Endothelial cell of hepatic sinusoid (primary cell): ENCODE measurements around the gene SREK1.

Experiments used
- in situ Hi-C: cut with HindIII; loops from 2 replicates; pipeline ENCODE4 v1.10.0; 2017; ENCODE audit warnings: low sequenced_read_pairs

SREK1 gene

GRCh38 chr5:66161356-66161755, 17.3 kb downstream of the SREK1 start:
- in situ Hi-C loops, result loop anchor here (5.0 kb wide), 1 partner anchor 94 kb away; no protein-coding TSS in a partner anchor

- in situ Hi-C loops, result loop anchor here (5.0 kb wide), 1 partner anchor 97 kb away; no protein-coding TSS in a partner anchor
Observed at GRCh38 chr5:66164044-66164790, 20.1 kb downstream of the SREK1 start.

- in situ Hi-C loops, result no loop called here
Observed at GRCh38 chr5:66168226-66168625, 24.1 kb downstream of the SREK1 start.

GRCh38 chr5:66169534-66169933, 25.4 kb downstream of the SREK1 start:
- in situ Hi-C loops, result no loop called here

GRCh38 chr5:66170195-66170919, 26.3 kb downstream of the SREK1 start:
- in situ Hi-C loops, result no loop called here

- in situ Hi-C loops, result no loop called here
Observed at GRCh38 chr5:66171349-66172344, 27.5 kb downstream of the SREK1 start.

- in situ Hi-C loops, result no loop called here
Observed at GRCh38 chr5:66174338-66174737, 30.2 kb downstream of the SREK1 start.

GRCh38 chr5:66178799-66179198, 34.7 kb downstream of the SREK1 start:
- in situ Hi-C loops, result no loop called here

GRCh38 chr5:66179297-66180051, 35.4 kb downstream of the SREK1 start:
- in situ Hi-C loops, result no loop called here

- in situ Hi-C loops, result no loop called here
Observed at GRCh38 chr5:66180282-66181155, 36.4 kb downstream of the SREK1 start.

GRCh38 chr5:66186108-66186507, 42.0 kb downstream of the SREK1 start:
- in situ Hi-C loops, result no loop called here

GRCh38 chr5:66193419-66193818, 49.3 kb downstream of the SREK1 start:
- in situ Hi-C loops, result no loop called here

GRCh38 chr5:66197764-66198405, 53.8 kb downstream of the SREK1 start:
- in situ Hi-C loops, result no loop called here

- in situ Hi-C loops, result no loop called here
Observed at GRCh38 chr5:66198837-66199236, 54.7 kb downstream of the SREK1 start.

GRCh38 chr5:66203531-66203930, 59.4 kb downstream of the SREK1 start:
- in situ Hi-C loops, result no loop called here

- in situ Hi-C loops, result no loop called here
Observed at GRCh38 chr5:66206465-66206864, 62.4 kb downstream of the SREK1 start.

- in situ Hi-C loops, result no loop called here
Observed at GRCh38 chr5:66207800-66208561, 63.9 kb downstream of the SREK1 start.

- in situ Hi-C loops, result no loop called here
Observed at GRCh38 chr5:66209350-66209749, 65.2 kb downstream of the SREK1 start.
